Upper lobe of left lung (tissue), 4 donors: Measurements from ENCODE around the gene TDRD6.

Experiments
- EP300 ChIP-seq, 4 donors: sonication (generic); formaldehyde crosslinking; IDR thresholded peaks; one replicate each; pipeline ENCODE4 v1.5.1; 2017; ENCODE audit warnings: antibody characterized with exemption in 4 of 4, control low read depth in 2 of 4
- POLR2A ChIP-seq, 4 donors: fragments of 450-650 bp; IDR thresholded peaks; one replicate each; pipeline ENCODE4 v1.5.1; 2016 to 2017; ENCODE audit warnings: antibody characterized with exemption in 4 of 4, mild to moderate bottlenecking in 2 of 4
- POLR2AphosphoS5 ChIP-seq, 2 donors: sonication (generic); formaldehyde crosslinking; IDR thresholded peaks; one replicate each; pipeline ENCODE4 v1.5.1; 2017; ENCODE audit warnings: antibody characterized with exemption in 2 of 2
- TF ChIP-seq, protein P1 (sequence below), 6 experiments: fragments of 450-650 bp in 4 of 6; fragments of 200-600 bp in 2 of 6; sonication (generic) in 2 of 6; IDR thresholded peaks; one replicate each; pipeline ENCODE4 v1.5.1; 2016 to 2019; ENCODE audit warnings: antibody characterized with exemption in 6 of 6

DNA sequence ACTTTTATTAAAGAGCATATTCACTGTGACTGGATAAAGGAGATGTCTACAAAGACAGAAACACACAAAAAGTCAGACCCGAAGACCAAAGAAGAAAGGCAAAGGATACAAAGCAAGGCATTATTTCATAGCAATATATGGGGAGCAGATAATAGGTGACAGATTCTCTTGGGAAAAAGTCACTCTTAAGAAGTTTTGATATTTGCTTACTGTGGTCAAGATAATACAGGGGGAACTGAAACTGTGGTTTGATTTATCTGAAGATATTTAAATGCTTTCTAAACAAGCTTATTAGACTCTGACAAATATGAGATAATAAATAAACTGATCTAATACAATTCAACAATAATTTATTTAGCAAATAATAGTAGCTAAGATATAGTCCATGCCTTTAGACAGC, 49.8 kb upstream of the TDRD6 start:
- TF ChIP-seq EP300 (IDR thresholded peaks at IDR 0.05) (no peak), POLR2A (IDR thresholded peaks at IDR 0.05) (no peak), POLR2AphosphoS5 (IDR thresholded peaks at IDR 0.05) (no peak)
- TF ChIP-seq, protein P1, sequence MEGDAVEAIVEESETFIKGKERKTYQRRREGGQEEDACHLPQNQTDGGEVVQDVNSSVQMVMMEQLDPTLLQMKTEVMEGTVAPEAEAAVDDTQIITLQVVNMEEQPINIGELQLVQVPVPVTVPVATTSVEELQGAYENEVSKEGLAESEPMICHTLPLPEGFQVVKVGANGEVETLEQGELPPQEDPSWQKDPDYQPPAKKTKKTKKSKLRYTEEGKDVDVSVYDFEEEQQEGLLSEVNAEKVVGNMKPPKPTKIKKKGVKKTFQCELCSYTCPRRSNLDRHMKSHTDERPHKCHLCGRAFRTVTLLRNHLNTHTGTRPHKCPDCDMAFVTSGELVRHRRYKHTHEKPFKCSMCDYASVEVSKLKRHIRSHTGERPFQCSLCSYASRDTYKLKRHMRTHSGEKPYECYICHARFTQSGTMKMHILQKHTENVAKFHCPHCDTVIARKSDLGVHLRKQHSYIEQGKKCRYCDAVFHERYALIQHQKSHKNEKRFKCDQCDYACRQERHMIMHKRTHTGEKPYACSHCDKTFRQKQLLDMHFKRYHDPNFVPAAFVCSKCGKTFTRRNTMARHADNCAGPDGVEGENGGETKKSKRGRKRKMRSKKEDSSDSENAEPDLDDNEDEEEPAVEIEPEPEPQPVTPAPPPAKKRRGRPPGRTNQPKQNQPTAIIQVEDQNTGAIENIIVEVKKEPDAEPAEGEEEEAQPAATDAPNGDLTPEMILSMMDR (IDR thresholded peaks at IDR 0.05): no peak
